ENCODE results near the gene CYGB.

The CYGB gene

GRCh38 chr17:76497979-76498875, 39.3 kb downstream of the CYGB start:
- no peak for DNase-seq

- no peak for DNase-seq
Observed at GRCh38 chr17:76497699-76497978, 39.9 kb downstream of the CYGB start.

GRCh38 chr17:76496464-76496863, 41.0 kb downstream of the CYGB start:
- no peak for DNase-seq

DNA sequence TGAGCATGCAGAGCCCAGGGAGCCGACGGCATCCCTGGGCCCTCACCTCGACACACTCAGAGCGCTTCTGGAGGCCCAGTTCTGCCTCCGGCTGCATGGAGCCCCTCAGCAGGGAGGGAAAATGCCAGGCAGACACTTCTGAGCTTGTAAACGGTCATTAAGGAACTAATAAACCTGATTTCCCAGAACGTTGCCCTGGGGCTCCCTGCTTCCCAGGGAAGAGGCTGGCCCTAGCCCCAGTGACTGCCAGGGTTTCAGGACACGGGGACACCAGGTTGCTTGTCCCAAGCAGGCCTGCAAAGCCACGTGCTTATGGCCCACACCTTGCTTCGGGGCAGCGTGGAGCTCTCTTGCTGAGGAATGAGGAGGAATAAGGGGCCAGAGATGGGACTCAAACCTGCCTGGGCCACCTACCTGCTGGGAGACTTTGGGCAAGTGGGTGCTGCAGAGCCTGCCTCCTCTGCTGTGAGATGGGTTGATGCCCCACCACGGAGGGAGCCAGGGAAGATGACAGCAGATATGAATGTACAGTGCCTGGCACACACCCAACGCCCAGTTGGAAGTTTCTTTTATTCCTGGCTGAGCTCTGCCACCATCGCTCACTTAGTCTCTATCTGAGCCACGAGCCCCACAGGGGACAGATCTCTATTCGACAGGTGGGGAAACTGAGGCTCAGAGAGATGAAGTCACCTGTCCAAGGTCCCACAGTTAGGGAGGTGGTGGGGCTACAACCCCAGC, 41.7 kb downstream of the CYGB start:
- no peak for DNase-seq

- no peak for DNase-seq
Observed at GRCh38 chr17:76493505-76494167, 43.9 kb downstream of the CYGB start.

DNA sequence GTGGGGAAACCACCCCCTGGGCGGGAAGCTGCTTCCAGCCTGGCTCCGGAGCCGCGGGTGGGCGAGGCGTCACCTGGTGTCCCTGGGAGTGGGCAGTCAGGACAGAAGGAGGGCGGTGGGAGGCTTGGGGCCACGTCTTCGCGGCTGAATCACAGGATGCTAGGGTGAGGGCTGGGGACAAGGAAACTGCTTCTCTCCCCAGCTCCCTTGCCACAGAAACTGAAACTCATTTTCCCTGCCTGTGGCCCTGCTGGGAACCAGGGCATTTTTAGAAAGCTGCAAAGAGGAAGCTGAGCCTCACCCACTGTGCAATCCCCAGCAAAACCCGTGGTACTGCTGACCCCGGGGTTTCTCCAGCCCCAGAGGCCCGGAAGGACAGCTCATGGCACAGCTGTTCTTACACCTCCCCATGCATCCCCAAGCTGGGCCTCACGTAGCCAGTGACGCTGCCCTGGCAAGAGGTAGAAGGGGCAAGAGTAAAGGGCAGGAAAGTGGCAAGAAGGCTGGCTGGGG, 44.5 kb downstream of the CYGB start:
- DNase-seq = no peak

DNA sequence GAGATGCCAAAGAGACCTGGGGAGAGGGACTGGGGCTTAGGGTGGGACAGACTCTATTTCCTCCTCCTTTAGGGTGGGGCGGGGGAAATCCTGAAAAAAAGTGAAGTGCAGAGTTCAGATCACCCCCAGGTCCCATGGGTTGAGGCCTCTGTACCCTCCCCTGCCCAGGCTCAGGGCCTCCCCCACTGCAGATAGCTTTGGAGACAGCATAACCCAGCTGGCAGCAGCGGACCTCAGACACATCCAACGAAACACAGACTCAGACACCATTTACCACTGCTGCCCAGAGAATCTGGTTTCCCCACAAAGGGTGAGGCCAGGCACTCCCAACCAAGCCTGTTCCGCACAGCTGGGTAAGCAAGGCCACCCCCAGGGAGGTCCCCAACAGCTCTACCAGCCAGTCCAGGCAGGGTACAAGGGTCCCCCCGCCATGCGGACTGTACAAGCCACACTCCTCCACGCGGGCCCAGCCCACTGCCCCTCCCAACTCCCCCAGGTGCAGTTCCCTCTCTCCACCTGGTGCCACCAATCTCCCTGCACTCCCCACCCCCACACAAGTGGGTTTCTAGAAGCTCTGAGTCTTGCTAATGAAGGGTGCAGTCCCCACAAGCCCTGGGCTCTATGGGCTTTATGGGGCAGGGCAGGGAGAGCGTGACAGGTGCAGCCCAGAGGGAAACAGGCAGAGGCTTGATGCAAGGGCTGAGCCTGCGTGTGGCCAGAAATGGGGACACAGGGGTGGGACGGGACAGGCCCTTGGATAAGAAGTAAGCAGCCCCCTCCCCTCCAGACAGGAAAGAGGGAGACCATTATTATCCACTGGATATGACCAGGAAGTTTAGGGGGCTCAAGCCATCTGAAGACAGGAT, 45.2 kb downstream of the CYGB start:
- DNase-seq = no peak

- DNase-seq = no peak
Observed at GRCh38 chr17:76491271-76492122, 46.0 kb downstream of the CYGB start.

DNA sequence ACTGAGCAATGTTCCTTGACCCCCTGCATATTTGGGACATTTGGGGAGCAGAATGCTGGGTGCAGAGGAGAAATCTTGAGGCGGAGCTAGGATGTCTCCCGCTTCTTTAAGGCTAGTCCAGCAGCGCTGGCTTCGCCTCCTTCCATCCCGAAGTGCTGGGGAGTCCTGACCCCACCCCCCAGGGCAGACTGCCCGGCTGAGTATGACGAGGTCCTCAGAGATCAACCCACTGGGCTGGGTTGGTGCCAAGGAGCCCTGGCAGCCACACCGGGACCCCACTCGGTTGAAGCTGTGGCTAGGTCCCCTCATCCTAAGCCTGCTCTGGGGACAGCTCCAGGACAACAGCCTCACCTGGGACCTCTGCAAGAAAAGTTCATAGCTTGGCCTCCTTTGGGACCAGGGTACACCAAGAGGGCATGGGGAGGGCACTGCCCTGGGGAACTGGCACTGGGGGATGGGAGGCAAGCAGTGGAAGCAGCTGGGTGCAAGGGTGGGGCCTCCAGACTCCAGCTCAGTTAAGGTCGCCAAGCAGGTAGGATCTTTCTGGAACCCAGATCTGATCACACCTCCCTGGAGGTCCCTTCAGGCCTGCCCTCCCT, 47.3 kb downstream of the CYGB start:
- no peak for DNase-seq

DNA sequence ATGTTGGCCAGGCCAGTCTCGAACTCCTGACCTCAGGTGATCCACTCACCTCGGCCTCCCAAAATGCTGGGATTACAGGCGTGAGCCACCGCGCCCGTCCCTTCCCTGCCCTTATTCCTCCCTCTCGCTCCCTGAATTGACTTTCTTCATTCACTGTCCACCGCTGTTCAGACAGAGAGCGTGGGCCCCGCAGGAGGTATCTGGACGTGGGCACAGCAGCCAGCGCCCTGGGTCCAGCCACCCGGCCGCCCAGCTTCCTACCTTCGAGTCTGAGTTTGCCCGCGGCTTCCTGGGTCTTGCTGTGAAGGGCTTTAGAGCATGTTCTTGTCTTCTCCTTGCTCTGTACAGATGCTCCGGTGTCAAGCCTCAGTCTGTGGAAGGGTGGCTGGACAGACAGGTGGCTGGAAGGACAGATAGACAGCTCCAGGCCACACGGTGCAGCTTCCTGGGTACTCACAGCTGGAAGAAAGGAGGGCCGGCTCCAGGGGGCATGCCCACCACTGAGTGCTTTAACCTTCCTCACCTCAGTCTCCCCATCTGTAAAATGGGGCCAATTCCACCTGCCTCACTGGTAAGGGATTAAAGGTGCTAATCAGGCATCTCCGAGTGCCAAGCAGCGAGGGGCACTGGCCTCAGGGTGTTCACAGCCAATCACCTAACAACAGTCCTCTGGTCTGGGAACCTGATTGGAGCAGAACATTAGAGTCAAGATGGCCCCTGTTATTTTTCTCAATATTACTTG, 49.9 kb downstream of the CYGB start:
- no peak for DNase-seq

DNA sequence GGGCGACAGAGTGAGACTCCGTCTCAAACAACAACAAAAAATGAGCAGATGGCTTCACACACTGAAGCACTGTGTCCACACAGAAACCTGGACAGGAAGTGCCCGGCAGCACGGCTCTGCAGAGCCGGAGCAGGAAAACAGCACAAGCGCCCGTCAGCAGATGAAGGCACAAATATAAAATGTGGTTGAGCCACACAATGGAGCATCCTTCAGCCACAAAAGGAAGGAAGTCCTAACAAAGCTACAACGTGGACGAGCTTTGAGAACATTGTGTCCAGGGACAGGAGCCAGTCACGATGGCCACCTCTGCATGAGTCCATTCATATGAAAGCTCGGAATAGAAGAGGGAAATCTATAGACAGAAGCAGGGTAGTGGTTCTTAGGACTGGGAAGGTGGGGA, 51.9 kb downstream of the CYGB start:
- DNase-seq = no peak

DNA sequence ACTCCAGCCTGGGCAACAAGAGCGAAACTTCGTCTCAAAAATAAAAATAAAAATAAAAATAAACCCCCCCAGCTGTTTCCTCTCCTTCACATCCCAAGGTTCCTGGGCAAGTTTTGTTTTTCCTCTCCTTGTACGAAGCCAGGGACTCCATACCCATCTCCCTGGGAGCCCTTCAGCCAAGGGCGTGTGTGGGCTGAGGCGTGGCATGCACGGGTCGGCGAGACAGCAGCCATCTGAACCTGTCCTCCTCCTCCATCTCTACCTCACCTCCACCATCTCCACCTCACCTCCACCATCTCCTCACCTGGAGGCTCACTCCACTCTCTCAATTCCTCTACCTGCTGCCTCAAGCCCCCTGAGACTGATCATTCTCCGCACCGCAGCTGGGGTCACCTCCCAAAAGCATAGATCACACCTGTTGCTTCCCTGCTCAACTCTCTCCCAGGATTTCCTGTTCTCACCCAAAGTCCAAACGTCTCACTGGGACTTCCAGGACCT, 53.2 kb downstream of the CYGB start:
- no peak for DNase-seq

- DNase-seq = no peak
Observed at GRCh38 chr17:76481071-76481655, 56.3 kb downstream of the CYGB start.

DNA sequence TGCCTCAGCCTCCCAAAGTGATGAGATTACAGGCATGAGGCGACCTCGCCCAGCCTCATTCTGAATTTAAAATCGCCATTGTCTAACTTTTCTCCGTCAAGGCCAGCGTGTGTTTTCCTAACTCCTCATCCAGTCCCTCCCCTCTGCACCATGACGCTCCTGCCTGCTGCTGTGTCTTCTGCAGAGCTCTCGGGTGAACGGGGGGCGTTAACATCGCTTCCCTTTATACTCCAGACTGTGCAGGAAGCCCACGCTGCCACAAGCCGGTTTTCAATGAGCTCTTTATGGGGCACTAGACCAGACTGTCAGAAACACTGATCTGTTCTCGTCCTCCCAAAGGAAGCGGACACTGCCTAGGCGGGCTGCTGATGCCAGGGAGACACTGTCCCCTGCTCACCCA, 56.9 kb downstream of the CYGB start:
- DNase-seq = no peak

DNA sequence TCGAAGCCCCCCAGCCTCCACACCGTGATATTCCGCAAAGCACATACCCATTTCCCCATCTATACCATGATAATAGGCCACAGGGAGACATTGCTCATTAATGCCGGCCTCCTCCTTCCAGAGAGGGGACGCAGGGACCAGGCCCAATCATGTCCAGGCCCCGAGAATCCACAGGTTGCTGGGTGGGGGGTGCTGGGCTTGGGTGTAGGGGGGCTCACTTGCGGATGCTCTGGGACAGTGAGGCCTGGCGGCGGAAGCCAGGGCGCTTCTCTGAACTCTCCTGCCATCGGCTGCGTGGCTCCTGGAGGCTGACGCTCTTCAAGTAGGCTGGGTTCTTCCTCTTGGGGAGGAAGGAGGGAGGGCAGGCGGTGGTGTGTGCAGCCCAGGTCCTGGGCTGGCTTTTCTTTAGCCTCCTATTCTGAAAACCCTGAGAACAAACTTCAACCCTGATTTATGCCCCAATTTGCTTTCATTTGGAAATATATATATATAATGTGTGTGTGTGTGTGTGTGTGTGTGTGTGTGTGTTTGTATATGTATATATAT, 57.9 kb downstream of the CYGB start:
- no peak for DNase-seq

DNA sequence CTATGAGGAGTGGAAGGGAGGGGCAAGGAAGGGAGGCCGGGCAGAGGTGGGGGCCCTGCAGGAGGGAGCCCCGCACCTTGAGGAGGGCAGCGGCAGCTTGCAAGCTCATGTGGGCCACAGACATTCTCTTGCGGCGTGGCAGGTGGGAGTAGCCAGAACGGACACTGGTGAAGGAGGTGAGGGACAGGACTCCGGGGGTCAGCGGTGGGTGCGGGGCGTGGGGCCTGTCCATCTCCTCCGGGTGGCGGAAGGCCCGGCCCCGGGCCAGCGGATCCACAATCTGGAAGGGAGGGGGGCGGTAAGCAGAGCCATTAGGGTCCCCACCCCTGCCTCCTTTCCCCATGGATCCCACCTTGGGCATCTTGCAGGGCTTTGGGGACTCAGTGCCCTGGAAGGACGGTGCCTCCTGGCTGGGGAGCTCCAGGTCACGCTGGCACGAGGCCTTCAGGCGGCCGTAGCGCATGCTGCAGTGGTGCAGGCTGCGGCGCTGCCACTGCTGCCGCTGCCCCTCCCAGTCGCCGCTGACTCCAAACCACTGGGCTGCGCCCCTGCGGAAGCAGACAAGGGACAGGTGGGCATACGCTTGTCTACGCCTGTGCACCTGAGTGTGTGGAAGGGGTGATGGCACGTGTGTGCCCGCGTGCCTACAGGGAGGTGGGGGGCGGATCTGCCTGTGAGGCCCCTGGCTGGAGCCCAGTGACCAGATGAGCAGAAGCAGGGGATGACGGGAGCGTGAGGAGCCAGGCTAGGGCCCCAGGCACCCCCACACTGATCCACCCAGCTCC, 58.6 kb downstream of the CYGB start:
- DNase-seq = no peak

- DNase-seq = no peak
Observed at GRCh38 chr17:76478097-76478496, 59.4 kb downstream of the CYGB start.

DNA sequence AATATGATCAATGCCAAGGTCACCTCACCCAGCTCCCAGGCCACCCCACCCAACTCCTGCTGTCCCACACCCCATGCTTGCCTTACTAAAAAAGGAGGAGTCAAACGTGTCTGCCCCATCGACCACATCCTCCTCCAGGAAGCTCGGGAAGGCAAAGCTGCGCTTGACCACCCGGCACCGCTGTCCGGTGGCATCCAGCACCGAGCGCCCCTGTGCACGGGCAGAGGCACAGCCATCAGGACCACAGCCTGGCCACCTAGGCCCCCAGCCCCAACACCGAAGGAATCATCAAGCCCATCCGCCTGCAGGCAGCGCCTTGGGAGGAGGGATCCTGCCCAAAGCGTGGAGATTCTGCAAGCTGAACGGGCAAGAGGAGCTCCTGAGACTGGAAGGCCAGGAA, 59.9 kb downstream of the CYGB start:
- DNase-seq = no peak
